Heart left ventricle (tissue), 13 donors: Measurements from ENCODE around the gene MN1.

Experiments used
- CTCF ChIP-seq, 12 donors: fragments of 200-600 bp; sonication (generic) in 4 of 12; IDR thresholded peaks; one replicate each; pipeline versions ENCODE4 v1.5.0 to v1.8.0; 2018 to 2022; ENCODE audit warnings: antibody characterized with exemption in 12 of 12, mild to moderate bottlenecking in 5 of 12
- POLR2A ChIP-seq, 2 donors: fragments of 450-650 bp; IDR thresholded peaks; one replicate each; pipeline ENCODE4 v1.6.1; 2017; ENCODE audit warnings: antibody characterized with exemption in 2 of 2, mild to moderate bottlenecking in 2 of 2, moderate library complexity in 2 of 2
- donor health status: ischemic (EF 13 %, LVEDD 7.1; RV severe dilation, severe dysfunction).
- donor health status: DM: no; HTN: yes; CAD: no.
- donor health status: DM: no; HTN: no; CAD: no.
- donor health status: ischemic (EF 25% LVEDD 6.9; RV normal size, moderate dysfunction).
- donor health status: ischemic (EF 25% LVEDD 5.7; RV mildly dilated, moderate dysfunction).
- donor health status: ischemic (EF 35%, LVEDD 5.7; RV mildly dilated, moderate dysfunction).
- donor health status: nonischemic (EF 11% LVEDD 7.7; RV severe dilation, severe dysfunction).
- donor health status: DM: yes; HTN: yes; CAD: no.
- donor health status: PGD.
- donor health status: ischemic (EF 29% LVEDD 5.4; RV normal size, mild dysfunction).
- donor health status: nonischemic (EF 23%, LVEDD 6.1; RV moderate dilation, normal function).

GRCh38 chr22:27839057-27839660 is 37.6 kb upstream of the MN1 start:
- TF ChIP-seq POLR2A (IDR thresholded peaks at IDR 0.05): no peak
- TF ChIP-seq CTCF (IDR thresholded peaks at IDR 0.05): no peak
